Mesenchymal stem cell (in vitro differentiated cells and primary cell): ENCODE results near the gene NUBPL.
"Not testable (repeated sequence)": the region's sequence is repeated elsewhere in the genome, so short reads cannot be mapped to it uniquely, and the experiment has no call there.

Experiments
- DNase-seq: peaks from one replicate; pipeline ENCODE4 v3.0.0-alpha.2; 2013
- H2AFZ ChIP-seq: one replicate; pipeline ENCODE4 v1.6.1; 2013; ENCODE audit warnings: low read depth, mild to moderate bottlenecking, control low read depth, inconsistent platforms, low read length, moderate library complexity
- H2AK5ac ChIP-seq: 2 replicates; pipeline ENCODE4 v1.6.1; 2013; ENCODE audit warnings: low read length, moderate library complexity, mild to moderate bottlenecking, inconsistent platforms; ENCODE audit not compliant: severe bottlenecking
- H2BK120ac ChIP-seq: one replicate; pipeline ENCODE4 v1.6.1; 2013; ENCODE audit warnings: low read depth, mild to moderate bottlenecking, inconsistent platforms, low read length, moderate library complexity
- H2BK12ac ChIP-seq, 2 experiments: one replicate each; pipeline ENCODE4 v1.6.1; 2013; ENCODE audit warnings: inconsistent platforms in 2 of 2, low read length in 2 of 2, mild to moderate bottlenecking in 2 of 2, moderate library complexity in 2 of 2, control low read depth in 1 of 2
- H2BK15ac ChIP-seq: one replicate; pipeline ENCODE4 v1.6.1; 2013; ENCODE audit warnings: mild to moderate bottlenecking, low read depth, inconsistent platforms; ENCODE audit not compliant: poor library complexity, severe bottlenecking
- H2BK5ac ChIP-seq: 2 replicates; pipeline ENCODE4 v1.6.1; 2013; ENCODE audit warnings: low read depth, mild to moderate bottlenecking, low read length, control low read depth, inconsistent platforms; ENCODE audit not compliant: poor library complexity, severe bottlenecking
- H3K14ac ChIP-seq, 2 experiments: one replicate each; pipeline ENCODE4 v1.6.1; 2013; ENCODE audit warnings: inconsistent platforms in 2 of 2, low read length in 2 of 2, control low read depth in 1 of 2, mild to moderate bottlenecking in 1 of 2, moderate library complexity in 1 of 2
- H3K18ac ChIP-seq, 2 experiments: one replicate each; pipeline ENCODE4 v1.6.1; 2013; ENCODE audit warnings: inconsistent platforms in 2 of 2, low read length in 2 of 2, control low read depth in 1 of 2, low read depth in 1 of 2, mild to moderate bottlenecking in 1 of 2
- H3K23ac ChIP-seq, 2 experiments: one replicate each; pipeline ENCODE4 v1.6.1; 2013; ENCODE audit warnings: inconsistent platforms in 2 of 2, low read length in 2 of 2, mild to moderate bottlenecking in 2 of 2, moderate library complexity in 2 of 2, control low read depth in 1 of 2
- H3K27ac ChIP-seq: 2 replicates; pipeline ENCODE4 v1.5.1; 2013; ENCODE audit warnings: mild to moderate bottlenecking, moderate library complexity, low read length, control low read depth, inconsistent platforms; ENCODE audit not compliant: poor library complexity, severe bottlenecking
- H3K27me3 ChIP-seq, 2 experiments: 2 replicates each; pipeline versions ENCODE4 v1.6.1 to v1.7.0; 2013; ENCODE audit warnings: low read length in 2 of 2, mild to moderate bottlenecking in 2 of 2, moderate library complexity in 2 of 2, control low read depth in 1 of 2, inconsistent platforms in 1 of 2; ENCODE audit not compliant: control insufficient read depth in 1 of 2, insufficient read depth in 1 of 2
- H3K36me3 ChIP-seq, 2 experiments: 2 replicates each; pipeline versions ENCODE4 v1.6.1 to v1.7.0; 2013; ENCODE audit warnings: low read length in 2 of 2, control low read depth in 1 of 2, inconsistent platforms in 1 of 2, low read depth in 1 of 2, mild to moderate bottlenecking in 1 of 2; ENCODE audit not compliant: insufficient read depth in 2 of 2, control insufficient read depth in 1 of 2
- H3K4ac ChIP-seq, 2 experiments: one replicate each; pipeline ENCODE4 v1.6.1; 2013; ENCODE audit warnings: inconsistent platforms in 2 of 2, low read length in 2 of 2, mild to moderate bottlenecking in 2 of 2, moderate library complexity in 2 of 2, control low read depth in 1 of 2, low read depth in 1 of 2
- H3K4me1 ChIP-seq: 2 replicates; pipeline ENCODE4 v1.6.1; 2013; ENCODE audit warnings: low read depth, low read length, control low read depth; ENCODE audit not compliant: control insufficient read depth, insufficient read depth
- H3K4me2 ChIP-seq: 2 replicates; pipeline ENCODE4 v1.6.1; 2013; ENCODE audit warnings: low read length, mild to moderate bottlenecking, inconsistent platforms; ENCODE audit not compliant: poor library complexity, severe bottlenecking
- H3K4me3 ChIP-seq, 2 experiments: 2 replicates each; pipeline versions ENCODE4 v1.5.1 to v1.7.0; 2013; ENCODE audit warnings: low read length in 2 of 2, mild to moderate bottlenecking in 2 of 2, control low read depth in 1 of 2, low read depth in 1 of 2; ENCODE audit not compliant: insufficient read depth in 1 of 2
- H3K79me1 ChIP-seq: replicated peaks from 2 replicates; pipeline ENCODE4 v1.6.1; 2013; ENCODE audit warnings: mild to moderate bottlenecking, control low read depth, low read length, inconsistent platforms; ENCODE audit not compliant: poor library complexity, severe bottlenecking
- H3K9ac ChIP-seq: 2 replicates; pipeline ENCODE4 v1.7.0; 2013; ENCODE audit warnings: mild to moderate bottlenecking, low read length, moderate library complexity
- H3K9me3 ChIP-seq: 2 replicates; pipeline ENCODE4 v1.7.0; 2013; ENCODE audit warnings: mild to moderate bottlenecking, low read length; ENCODE audit not compliant: control insufficient read depth
- H4K8ac ChIP-seq: one replicate; pipeline ENCODE4 v1.6.1; 2013; ENCODE audit warnings: inconsistent platforms, mild to moderate bottlenecking, low read length, moderate library complexity
- H4K91ac ChIP-seq: one replicate; pipeline ENCODE4 v1.6.1; 2013; ENCODE audit warnings: mild to moderate bottlenecking, low read length, inconsistent platforms
- WGBS: methylation state at CpG from one replicate; pipeline ENCODE4 v1.1.7; 2013; ENCODE audit warnings: mixed read lengths; 5-methylcytosine and 5-hydroxymethylcytosine counted together

Gene NUBPL

DNA sequence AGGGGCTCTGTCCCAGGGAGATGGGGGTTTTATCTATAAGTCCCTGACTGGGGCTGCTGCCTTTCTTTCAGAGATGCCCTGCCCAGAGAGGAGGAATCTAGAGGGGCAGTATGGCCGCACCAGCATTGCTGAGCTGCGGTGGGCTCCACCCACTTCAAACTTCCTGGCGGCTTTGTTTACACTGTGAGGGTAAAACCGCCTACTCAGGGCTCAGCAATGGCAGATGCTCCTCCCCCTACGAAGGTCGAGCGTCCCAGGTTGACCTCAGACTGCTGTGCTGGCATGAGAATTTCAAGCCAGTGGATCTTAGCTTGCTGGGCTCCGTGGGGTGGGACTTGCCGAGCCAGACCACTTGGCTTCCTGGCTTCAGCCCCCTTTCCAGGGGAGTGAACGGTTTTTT lies 59.7 kb downstream of the NUBPL start:
- not testable (repeated sequence) for H2BK5ac ChIP-seq, H3K79me1 ChIP-seq, H2BK120ac ChIP-seq, H4K91ac ChIP-seq, H3K14ac ChIP-seq, H3K9ac ChIP-seq, H3K27me3 ChIP-seq, H4K8ac ChIP-seq, H2AFZ ChIP-seq, H3K4ac ChIP-seq, H3K4me2 ChIP-seq, H2BK15ac ChIP-seq, H2BK12ac ChIP-seq, H3K4me3 ChIP-seq, DNase-seq, H3K18ac ChIP-seq, H3K4me1 ChIP-seq, H3K23ac ChIP-seq, H3K9me3 ChIP-seq, H3K27ac ChIP-seq, H2AK5ac ChIP-seq
- 82% methylated on average over 10 of the region's 10 CpGs for WGBS
- peaks cover 0 to 18% of the 10 kb centered on the region in 2 experiments for H3K36me3 ChIP-seq

DNA sequence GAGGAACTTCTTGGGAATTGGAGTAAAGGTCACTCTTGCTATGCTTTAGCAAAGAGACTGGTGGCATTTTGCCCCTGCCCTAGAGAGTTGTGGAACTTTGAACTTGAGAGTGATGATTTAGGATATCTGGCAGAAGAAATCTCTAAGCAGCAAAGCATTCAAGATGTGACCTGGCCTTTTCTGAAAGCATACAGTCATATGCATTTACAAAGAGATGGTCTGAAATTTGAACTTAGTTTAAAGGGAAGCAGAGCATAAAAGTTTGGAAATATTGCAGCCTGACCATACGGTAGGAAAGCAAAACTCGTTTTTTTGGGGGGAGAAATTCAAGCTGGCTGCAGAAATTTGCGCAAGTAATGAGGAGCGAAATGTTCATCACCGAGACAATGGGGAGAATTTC lies 60.9 kb downstream of the NUBPL start:
- Histone ChIP-seq H3K4me3 (no peak overlapping the region), H3K79me1 (peaks cover 8% of the 10 kb centered on the region), H4K8ac (no peak overlapping the region), H3K23ac (no peak overlapping the region), H3K27ac (no peak overlapping the region), H2BK12ac (no peak overlapping the region), H2AK5ac (no peak overlapping the region), H3K4ac (no peak overlapping the region), H3K27me3 (no peaks in the 10 kb centered on the region), H3K4me1 (no peaks in the 10 kb centered on the region), H2BK5ac (no peak overlapping the region), H3K36me3 (peaks cover 0 to 18% of the 10 kb centered on the region in 2 experiments), H3K9ac (no peak overlapping the region), H2BK120ac (no peak overlapping the region), H3K18ac (no peak overlapping the region), H2AFZ (no peak overlapping the region), H2BK15ac (no peak overlapping the region), H3K4me2 (no peak overlapping the region), H3K9me3 (peaks cover 10% of the 10 kb centered on the region), H3K14ac (no peak overlapping the region), H4K91ac (no peak overlapping the region)
- WGBS: 97% methylated on average over 5 of the region's 5 CpGs
- DNase-seq: no peak

GRCh38 chr14:31652900-31653299 lies 91.7 kb downstream of the NUBPL start:
- not testable (repeated sequence) for H2AK5ac ChIP-seq, H3K18ac ChIP-seq, H3K27ac ChIP-seq, H3K4ac ChIP-seq, H2BK12ac ChIP-seq, H3K14ac ChIP-seq, H4K8ac ChIP-seq, H2BK5ac ChIP-seq, H3K4me1 ChIP-seq, H3K9ac ChIP-seq, H3K4me2 ChIP-seq, H4K91ac ChIP-seq, H2BK15ac ChIP-seq, H2AFZ ChIP-seq, H3K36me3 ChIP-seq, H2BK120ac ChIP-seq, H3K4me3 ChIP-seq, H3K79me1 ChIP-seq, H3K23ac ChIP-seq, H3K27me3 ChIP-seq
- peaks cover 26% of the 10 kb centered on the region for H3K9me3 ChIP-seq
- DNase-seq: peak; percentile 3
- WGBS: 96% methylated on average over 5 of the region's 5 CpGs

GRCh38 chr14:31657917-31658316 lies 96.7 kb downstream of the NUBPL start:
- Histone ChIP-seq H2AK5ac (no peak overlapping the region), H3K9ac (no peak overlapping the region), H3K27ac (no peak overlapping the region), H3K4ac (no peak overlapping the region), H4K91ac (no peak overlapping the region), H3K9me3 (peaks cover 15% of the 10 kb centered on the region), H2BK12ac (no peak overlapping the region), H3K14ac (no peak overlapping the region), H4K8ac (no peak overlapping the region), H3K4me1 (no peaks in the 10 kb centered on the region), H2AFZ (no peak overlapping the region), H2BK15ac (no peak overlapping the region), H3K27me3 (no peaks in the 10 kb centered on the region), H3K4me2 (no peak overlapping the region), H2BK120ac (no peak overlapping the region), H3K79me1 (no peaks in the 10 kb centered on the region), H3K4me3 (no peak overlapping the region), H2BK5ac (no peak overlapping the region), H3K23ac (no peak overlapping the region), H3K36me3 (no peaks in the 10 kb centered on the region), H3K18ac (no peak overlapping the region)
- no peak for DNase-seq
